SK-N-MC (cell line): ENCODE results near the gene IGF2BP2.

Source experiments
- EZH2 ChIP-seq: fragments of 200-600 bp; sonication (generic); IDR thresholded peaks from one replicate; pipeline ENCODE4 v1.6.1; 2017; ENCODE audit warnings: antibody characterized with exemption
- POLR2AphosphoS5 ChIP-seq: IDR thresholded peaks from 2 replicates; pipeline ENCODE4 v1.6.1; 2012; ENCODE audit warnings: mild to moderate bottlenecking, low read depth, low read length, borderline replicate concordance

DNA sequence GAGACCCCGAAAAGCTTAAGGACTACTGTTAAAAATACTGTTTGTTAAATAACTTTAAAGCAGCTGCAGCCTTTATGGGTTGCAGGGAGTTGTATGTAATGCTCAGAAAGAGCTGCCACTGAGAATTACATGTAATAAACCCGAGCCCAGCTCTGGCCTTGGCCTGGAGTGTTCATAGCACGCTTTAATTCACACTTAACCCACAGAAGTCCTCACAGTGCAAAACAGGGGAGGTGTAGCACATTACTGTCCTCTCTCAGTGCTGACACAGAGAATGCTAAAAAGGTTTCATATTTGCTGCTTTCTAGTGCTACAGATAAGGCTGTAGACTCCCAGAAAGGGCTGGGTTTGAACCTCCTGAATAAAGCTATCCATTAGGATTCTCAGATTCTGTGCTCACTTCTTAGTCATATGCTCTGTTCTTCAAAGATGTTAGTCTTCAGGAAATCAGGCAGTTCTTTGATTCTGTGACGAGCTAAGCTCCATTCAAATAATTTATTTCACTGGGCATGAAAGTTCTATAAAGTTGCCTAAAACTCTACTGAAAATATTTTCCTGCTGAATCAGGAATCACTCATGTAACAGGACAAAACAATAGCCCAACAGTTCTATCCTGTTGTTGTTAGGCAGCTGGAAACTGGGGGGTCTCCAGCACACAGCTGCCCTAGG lies 130.7 kb downstream of the IGF2BP2 start:
- no peak for TF ChIP-seq EZH2
- TF ChIP-seq POLR2AphosphoS5: no peak
